D721Med (cell line): ENCODE data around the gene TMEM151A.

Source experiments
- DNase-seq: peaks from one replicate; pipeline ENCODE4 v3.0.0; 2011; ENCODE audit warnings: low spot score; ENCODE audit not compliant: insufficient read length
- FAIRE-seq: peaks from 2 replicates; lab custom pipeline; 2011; peaks lifted over from hg19 to GRCh38; lab: Jason Lieb, UNC
- TF ChIP-seq, protein P1 (sequence below): IDR thresholded peaks from 2 replicates; pipeline ENCODE4 v1.5.1; 2012; ENCODE audit warnings: mild to moderate bottlenecking, control low read depth; ENCODE audit not compliant: insufficient read depth; ENCODE audit errors: missing control alignments

Gene TMEM151A

DNA sequence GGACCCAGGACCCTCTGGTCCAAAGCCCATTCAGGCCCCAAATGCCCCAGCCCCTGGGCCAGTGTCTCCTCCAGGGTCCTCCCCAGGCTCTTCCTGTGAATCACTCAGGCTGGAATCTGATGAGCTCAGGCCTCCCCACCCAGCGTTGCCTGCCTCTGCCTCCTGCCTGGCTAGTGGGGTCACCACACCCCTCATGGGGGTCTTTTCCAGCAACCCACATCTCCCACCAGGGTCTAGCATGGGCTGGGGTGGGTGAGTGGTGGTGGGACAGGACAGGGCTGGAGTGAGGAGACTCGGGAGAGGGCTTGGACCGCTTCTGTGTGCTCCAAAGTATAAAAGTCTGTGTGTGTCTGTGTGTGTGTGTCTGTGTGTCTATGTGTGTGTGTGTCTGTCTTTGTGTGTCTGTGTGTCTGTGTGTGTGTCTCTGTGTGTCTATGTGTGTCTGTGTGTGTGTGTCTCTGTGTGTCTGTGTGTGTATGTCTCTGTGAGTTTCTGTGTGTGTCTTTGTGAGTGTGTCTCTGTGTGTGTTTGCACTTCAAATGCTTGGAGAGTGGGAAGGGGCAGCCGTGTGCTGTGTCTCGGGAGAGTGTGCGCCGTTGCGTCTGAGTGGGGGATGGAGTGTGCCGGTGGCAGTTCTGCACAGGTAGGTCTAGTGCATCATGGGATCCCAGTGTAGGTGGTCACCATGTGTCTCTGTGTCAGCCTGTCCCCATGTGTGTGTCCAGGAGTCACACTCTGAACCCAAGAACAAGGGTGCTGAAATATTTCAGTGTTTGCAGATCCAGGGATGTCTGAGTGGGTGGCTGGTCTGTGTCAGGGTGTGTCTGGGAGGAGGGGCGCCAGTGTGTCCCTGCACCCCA is 35.7 kb downstream of the TMEM151A start:
- TF ChIP-seq, protein P1, sequence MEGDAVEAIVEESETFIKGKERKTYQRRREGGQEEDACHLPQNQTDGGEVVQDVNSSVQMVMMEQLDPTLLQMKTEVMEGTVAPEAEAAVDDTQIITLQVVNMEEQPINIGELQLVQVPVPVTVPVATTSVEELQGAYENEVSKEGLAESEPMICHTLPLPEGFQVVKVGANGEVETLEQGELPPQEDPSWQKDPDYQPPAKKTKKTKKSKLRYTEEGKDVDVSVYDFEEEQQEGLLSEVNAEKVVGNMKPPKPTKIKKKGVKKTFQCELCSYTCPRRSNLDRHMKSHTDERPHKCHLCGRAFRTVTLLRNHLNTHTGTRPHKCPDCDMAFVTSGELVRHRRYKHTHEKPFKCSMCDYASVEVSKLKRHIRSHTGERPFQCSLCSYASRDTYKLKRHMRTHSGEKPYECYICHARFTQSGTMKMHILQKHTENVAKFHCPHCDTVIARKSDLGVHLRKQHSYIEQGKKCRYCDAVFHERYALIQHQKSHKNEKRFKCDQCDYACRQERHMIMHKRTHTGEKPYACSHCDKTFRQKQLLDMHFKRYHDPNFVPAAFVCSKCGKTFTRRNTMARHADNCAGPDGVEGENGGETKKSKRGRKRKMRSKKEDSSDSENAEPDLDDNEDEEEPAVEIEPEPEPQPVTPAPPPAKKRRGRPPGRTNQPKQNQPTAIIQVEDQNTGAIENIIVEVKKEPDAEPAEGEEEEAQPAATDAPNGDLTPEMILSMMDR = no peak
- no peak for DNase-seq
- no peak for FAIRE-seq

DNA sequence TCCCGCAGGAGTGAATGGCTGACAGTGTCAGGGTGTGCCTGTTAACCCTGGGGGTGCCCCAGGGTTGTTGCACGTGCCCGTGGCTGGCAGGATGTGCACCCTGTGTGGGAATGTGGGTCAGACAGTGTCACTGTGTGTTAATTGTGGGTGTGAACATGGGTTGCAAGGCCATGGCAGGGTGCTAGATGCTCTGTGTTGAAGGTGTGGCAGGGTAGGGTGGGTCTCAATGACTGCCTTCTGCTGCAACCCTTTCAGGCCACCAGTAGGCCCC is 36.3 kb downstream of the TMEM151A start:
- TF ChIP-seq, protein P1 = no peak
- no peak for DNase-seq
- FAIRE-seq = no peak

DNA sequence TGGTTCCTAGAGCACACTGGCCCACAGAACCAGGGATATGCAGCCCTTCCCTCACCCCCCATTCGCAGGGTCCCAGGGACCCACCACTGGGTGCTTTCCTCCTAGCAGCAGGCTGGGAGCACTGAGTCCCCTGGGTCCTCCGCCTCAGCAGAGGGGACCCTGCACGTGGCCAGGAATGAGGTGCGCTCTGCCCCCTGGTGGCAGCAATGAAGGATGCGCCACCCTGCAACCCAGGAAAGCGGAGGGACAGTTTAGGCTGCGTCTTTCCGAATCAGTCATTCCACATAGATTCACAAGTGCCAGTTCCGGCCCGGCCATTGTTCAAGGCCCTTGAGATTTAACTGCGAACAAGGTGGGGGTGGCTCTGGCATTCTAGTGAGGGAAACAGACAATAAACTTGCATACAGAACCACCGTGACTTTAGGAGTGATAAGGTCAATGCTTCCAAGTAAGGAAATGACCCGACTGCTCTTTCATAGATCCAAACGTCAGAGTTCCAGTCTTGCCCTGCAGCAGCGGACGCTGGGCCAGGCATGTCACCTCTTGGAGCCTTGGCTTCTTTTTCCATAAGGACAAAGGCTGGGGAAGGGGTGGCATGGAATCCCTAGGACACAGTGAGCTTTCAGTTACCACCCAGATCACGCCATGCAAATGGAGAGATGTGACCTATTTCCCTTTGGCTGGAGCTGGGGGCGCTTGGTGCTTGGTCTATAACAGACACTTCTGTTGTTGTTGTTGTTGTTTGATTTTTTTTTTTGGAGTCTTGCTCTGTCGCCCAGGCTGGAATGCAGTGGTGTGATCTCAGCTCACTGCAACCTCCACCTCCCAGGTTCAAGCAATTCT is 36.8 kb downstream of the TMEM151A start:
- peak; percentile 87 for DNase-seq
- TF ChIP-seq, protein P1 = peak; percentile 93
- no peak for FAIRE-seq

DNA sequence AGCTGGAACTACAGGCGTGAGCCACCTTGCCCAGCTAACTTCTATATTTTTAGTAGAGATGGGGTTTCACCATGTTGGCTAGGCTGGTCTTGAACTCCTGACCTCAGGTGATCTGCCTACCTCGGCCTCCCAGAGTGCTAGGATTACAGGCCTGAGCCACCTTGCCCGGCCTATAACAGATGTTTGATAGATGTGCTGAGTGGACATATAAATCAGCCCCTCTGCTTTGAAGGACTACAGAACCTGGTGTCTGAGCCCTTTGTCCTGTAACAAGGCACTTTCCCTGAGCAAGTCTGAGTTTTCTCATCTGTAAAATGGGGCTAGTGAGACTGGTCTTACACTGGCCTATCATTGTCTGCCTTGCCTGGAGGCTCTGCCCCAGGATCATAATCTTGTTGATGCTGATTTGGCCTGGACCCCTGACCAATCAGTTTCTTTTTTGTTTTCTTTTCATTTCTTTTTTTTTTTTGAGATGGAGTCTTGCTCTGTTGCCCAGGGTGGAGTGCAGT is 37.5 kb downstream of the TMEM151A start:
- DNase-seq = no peak
- no peak for FAIRE-seq
- TF ChIP-seq, protein P1 = no peak

DNA sequence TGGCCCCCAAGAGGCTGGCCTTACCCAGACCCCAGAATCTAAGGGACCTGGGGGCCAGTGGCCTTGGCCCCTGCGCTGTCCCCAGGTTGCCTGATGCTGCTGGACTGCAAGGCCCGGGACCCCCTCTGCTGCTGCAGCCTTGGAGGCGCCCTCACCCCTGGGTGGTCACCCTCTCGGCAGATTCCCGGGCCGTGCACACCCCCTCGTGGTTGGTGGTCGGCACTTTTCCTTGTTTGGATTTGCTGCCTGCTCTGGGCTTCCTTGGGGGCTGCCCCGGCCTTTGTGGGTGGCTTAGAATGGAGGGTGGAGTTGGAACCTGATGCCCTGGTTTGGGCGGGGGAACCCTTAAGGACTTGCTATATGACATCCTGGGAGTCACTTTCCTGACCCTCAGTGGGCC is 39.2 kb downstream of the TMEM151A start:
- TF ChIP-seq, protein P1 = peak; percentile 15
- FAIRE-seq (no peak), DNase-seq (no peak)

DNA sequence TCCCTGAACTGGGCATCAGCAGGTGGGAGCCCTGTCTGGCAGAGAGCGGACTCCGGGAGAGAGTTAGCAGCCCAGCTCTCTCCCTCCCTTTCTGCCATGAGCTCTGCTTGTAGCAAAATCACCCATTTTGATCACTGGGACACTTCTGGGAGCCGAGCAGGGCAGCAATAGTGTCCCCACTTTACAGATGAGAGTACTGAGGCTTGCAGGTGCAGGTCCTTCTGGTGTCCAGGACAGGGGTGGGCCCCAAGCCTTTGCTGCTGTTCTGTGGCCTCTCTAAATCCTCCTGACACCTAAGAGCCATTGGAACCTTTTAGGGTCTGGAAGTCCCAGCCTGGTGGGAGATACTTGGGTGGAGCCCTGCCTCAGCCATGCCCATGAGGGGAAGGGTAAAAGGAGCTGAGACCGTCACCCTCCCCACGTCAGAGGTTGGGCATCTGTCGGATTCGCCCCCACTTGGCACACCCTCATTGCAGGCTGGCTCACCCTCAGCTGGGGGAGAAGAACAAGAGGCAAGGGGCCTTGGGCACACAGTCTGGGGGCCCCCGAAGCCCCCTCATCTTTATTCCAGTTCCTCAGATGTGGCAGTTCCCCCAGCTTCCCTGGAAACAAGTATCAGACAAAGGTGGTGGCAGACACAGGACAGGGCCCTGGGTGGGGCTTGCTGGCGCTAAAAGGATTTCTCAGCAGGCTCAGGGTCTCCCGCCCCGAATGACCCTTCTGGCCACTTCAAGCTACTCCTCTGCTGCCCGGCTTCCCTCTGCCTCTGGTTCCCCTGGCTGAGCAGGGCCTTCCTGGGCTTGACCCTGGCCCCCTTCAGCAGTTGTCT is 40.1 kb downstream of the TMEM151A start:
- DNase-seq = no peak
- FAIRE-seq = no peak

More for the DNA sequence above, 40.1 kb downstream of the TMEM151A start:
- TF ChIP-seq, protein P1 = no peak
